Bronchial epithelial cell (primary cell): ENCODE results near the gene SLC4A3. TPM values are rescaled to one million over a fixed set of nuclear protein-coding genes. Genes with fewer than 3 reads are reported as not detected.

Source experiments
- DNase-seq: peaks from one replicate; pipeline ENCODE4 v3.0.0-alpha.2; 2010; ENCODE audit warnings: low read depth
- FAIRE-seq: peaks from 2 replicates; lab custom pipeline; 2011; peaks lifted over from hg19 to GRCh38; lab: Jason Lieb, UNC
- H3K27me3 ChIP-seq: 2 replicates; pipeline ENCODE4 v1.5.1; 2011; ENCODE audit warnings: low read length; ENCODE audit not compliant: control insufficient read depth, insufficient read depth
- H3K36me3 ChIP-seq: 2 replicates; pipeline ENCODE4 v1.5.1; 2011; ENCODE audit warnings: low read length; ENCODE audit not compliant: control insufficient read depth, insufficient read depth
- H3K4me3 ChIP-seq: 2 replicates; pipeline ENCODE4 v1.5.1; 2011; ENCODE audit warnings: mild to moderate bottlenecking, low read depth, low read length, control low read depth
- total RNA-seq: library from RNA; depleted of rRNA; stranded (reverse); fragments of >200 nt; gene quantifications from 2 replicates; pipeline ENCODE4 v1.2.1, GENCODE V29; 2014
- TF ChIP-seq, protein P1 (sequence below): IDR thresholded peaks from 2 replicates; pipeline ENCODE4 v1.5.1; 2011; ENCODE audit warnings: mild to moderate bottlenecking, moderate library complexity, low read length, control low read depth, inconsistent platforms; ENCODE audit not compliant: insufficient read depth, severe bottlenecking

The SLC4A3 gene
- total RNA-seq, 1 donor from 2014 or later, result 1.6 TPM

DNA sequence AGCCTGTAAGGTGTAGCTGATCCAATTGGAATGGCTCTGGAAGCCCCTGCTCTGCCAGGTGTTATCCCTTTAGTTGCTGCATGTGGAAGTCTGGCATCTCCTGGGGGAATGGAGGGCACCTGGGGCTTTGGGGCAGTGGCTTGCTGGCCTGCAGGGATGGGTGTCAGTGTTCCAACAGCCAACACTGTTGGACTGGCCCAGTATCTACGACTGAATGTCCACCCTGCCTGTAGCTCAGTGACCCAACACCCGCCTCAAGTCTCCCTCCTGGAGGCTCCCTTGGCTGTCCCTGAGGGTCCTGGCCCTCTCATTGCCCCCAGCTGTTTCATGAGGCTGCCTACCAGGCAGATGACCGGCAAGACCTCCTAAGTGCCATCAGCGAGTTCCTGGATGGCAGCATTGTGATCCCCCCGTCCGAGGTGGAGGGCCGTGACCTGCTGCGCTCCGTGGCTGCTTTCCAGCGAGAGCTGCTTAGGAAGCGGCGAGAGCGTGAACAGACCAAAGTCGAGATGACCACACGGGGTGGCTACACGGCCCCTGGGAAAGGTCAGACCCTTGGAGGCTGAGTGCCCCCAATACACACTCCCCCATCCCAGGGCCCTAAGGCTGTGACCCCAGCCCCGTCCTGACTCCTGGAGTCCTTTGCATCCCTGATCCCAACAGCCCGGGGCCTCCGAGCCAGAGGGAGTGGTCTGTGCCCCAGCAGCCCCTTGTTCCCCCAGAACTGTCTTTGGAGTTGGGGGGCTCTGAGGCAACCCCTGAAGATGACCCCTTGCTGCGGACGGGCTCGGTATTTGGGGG, 7.7 kb downstream of the SLC4A3 start:
- DNase-seq, result no peak
- FAIRE-seq, result no peak
- Histone ChIP-seq H3K36me3 (peaks cover 4% of the 10 kb centered on the region), H3K4me3 (no peak overlapping the region), H3K27me3 (no peaks in the 10 kb centered on the region)
- TF ChIP-seq, protein P1, sequence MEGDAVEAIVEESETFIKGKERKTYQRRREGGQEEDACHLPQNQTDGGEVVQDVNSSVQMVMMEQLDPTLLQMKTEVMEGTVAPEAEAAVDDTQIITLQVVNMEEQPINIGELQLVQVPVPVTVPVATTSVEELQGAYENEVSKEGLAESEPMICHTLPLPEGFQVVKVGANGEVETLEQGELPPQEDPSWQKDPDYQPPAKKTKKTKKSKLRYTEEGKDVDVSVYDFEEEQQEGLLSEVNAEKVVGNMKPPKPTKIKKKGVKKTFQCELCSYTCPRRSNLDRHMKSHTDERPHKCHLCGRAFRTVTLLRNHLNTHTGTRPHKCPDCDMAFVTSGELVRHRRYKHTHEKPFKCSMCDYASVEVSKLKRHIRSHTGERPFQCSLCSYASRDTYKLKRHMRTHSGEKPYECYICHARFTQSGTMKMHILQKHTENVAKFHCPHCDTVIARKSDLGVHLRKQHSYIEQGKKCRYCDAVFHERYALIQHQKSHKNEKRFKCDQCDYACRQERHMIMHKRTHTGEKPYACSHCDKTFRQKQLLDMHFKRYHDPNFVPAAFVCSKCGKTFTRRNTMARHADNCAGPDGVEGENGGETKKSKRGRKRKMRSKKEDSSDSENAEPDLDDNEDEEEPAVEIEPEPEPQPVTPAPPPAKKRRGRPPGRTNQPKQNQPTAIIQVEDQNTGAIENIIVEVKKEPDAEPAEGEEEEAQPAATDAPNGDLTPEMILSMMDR, result no peak

DNA sequence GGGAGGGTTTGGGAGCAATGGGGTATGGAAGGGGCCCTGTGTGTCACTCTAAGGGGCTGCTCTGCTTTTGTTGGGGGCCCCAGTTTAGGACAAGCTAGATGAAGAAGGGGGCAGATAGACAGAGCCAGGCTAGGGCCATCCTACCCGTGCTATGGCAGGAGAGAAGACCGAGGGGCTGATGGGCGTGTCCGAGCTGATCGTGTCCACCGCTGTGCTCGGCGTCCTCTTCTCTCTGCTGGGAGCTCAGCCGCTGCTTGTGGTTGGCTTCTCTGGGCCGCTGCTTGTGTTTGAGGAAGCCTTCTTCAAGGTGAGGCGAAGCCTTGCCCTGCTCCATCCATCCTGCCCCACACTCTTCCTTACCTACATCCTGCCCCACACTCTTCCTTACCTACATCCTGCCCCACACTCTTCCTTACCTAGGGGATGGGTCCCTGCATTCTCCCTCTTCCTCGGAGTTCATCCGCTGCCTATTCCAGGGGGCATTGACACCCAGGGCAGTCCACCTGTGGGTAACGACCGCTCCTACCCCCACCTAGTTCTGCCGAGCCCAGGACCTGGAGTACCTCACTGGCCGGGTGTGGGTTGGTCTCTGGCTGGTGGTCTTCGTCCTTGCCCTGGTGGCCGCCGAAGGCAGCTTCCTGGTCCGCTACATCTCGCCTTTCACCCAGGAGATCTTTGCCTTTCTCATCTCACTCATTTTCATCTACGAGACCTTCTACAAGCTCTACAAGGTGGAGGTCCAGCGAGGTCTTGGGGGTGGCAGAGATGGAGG, 8.9 kb downstream of the SLC4A3 start:
- FAIRE-seq (peak; percentile 52), DNase-seq (no peak)
- TF ChIP-seq, protein P1, result no peak
- peaks cover 4% of the 10 kb centered on the region for H3K36me3 ChIP-seq
- no peak overlapping the region for H3K4me3 ChIP-seq
- H3K27me3 ChIP-seq, result no peaks in the 10 kb centered on the region

DNA sequence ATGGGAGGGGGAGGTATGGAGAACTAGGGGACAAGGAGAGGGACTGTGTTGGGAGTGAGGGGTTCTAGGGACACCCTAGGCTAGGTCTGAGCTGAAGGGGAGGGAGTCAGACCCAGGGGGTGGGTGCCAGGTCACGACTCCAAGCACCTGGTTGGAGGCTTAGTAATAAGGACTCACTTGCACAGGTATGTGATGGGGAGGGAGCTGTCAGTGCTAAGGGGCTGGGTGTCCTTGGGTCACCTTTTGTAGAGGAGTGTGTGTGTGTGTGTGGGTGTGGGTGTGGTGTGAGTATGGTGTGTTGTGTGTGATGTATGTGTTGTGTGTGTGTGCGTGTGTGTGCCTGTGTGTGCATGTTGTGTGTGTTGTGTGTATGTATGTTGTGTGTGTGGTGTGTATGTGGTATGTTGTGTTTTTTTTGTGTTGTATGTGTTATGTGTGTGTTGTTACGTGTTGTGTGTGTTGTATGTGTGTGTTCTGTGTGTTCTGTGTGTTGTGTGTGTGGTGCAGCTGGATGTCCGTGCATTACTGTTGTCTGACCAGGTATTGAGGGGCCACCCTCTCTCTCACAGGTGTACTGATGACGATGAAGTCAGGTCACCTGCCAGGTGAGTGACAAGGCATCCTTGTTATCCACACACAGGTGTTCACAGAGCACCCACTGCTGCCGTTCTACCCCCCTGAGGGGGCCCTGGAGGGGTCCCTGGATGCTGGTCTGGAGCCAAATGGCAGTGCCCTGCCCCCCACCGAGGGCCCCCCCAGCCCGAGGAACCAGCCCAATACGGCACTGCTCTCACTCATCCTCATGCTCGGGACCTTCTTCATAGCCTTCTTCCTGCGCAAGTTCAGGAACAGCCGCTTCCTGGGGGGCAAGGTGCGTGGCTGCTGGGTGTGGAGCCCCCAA, 9.8 kb downstream of the SLC4A3 start:
- TF ChIP-seq, protein P1, result no peak
- no peak for FAIRE-seq
- Histone ChIP-seq H3K27me3 (no peaks in the 10 kb centered on the region), H3K4me3 (no peak overlapping the region), H3K36me3 (peaks cover 4% of the 10 kb centered on the region)
- no peak for DNase-seq

DNA sequence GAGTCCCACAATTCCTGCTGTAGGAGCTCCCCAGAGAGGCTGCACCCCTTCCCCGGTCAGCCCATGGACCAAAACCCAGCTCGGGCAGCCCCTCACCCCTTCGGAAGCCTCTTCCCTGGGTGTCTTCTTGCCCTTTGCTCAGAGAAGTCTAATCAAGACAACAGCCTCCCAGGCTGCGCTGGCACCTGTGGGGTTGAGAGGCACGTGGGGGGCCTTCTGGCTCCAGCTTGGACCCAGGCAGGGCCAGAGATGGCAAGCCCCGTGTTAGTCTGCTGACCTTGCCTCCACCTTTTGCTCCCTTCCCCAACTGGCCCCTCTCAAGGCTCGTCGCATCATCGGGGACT, 10.4 kb downstream of the SLC4A3 start:
- no peaks in the 10 kb centered on the region for H3K27me3 ChIP-seq
- H3K4me3 ChIP-seq, result no peak overlapping the region
- H3K36me3 ChIP-seq, result peaks cover 4% of the 10 kb centered on the region
- TF ChIP-seq, protein P1, result no peak
- FAIRE-seq (no peak), DNase-seq (no peak)

DNA sequence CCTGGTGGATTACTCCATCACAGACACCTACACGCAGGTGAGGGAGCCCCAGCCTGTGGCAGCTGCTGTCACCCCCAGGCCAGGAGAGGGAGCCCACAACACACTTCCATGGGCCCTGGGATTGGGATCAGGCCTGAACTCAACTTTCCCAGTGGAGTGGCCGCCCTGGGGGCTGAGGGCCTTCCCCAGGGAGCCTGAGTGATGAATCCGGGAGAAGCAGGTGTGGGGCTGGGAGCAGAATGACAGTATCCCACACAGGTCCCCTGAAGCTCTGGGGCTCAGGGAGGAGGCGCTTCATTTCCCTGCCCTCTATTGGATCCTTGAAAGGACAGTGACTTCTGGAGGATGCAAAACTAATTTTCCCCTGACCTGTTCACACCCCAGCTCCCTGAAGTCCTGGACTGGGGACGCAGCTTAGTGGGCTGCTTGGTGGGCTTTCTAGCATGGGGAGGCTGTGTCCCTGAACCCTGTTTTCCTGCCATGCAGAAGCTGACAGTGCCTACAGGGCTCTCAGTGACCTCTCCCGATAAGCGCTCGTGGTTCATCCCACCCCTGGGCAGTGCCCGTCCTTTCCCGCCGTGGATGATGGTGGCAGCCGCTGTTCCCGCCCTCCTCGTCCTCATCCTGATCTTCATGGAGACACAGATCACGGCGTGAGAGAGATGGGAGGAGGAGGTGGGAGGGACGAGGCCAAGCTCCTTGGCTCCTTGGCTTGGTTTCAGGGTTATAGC, 11.0 kb downstream of the SLC4A3 start:
- no peak for DNase-seq
- peaks cover 4% of the 10 kb centered on the region for H3K36me3 ChIP-seq
- H3K27me3 ChIP-seq, result no peaks in the 10 kb centered on the region
- peak; percentile 13 for FAIRE-seq
- no peak overlapping the region for H3K4me3 ChIP-seq
- TF ChIP-seq, protein P1, result peak; percentile 43
